ENCODE results near the gene PDXP. TPM values are rescaled to one million over a fixed set of nuclear protein-coding genes. Genes with fewer than 3 reads are reported as not detected.

Gene PDXP
- total and polyA plus RNA-seq, 8 donors = 3.6 to 16.3 (median 5.4) TPM

DNA sequence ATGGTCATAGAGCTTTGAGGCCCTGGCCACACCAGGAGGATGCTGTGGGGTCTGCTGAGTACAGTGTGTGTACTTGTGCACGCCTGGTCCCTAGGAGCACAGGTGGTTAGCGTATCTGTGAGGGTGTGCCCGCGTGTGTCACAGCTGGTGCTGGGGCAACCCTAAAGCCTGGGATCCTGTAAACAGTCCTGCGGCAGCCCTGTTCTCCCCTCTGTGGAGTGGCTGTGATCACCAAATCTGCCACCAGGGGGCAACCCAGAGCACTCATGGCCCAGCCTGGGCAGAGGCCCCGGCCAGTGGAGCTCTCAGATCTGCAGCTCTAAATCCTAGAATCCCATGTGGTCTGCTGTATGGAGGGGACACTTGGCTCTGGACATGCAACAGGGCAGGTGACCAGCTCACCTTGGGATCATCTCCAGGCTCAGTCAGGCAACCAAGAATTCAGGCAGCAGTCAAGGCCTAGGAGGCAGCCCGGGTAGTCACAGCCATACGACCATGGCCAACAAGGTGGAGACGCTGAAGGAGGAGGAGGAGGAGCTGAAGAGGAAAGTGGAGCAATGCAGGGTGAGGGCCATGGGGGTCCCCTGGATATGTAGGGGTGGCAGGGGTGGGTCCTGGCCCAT lies 15.2 kb upstream of the PDXP start:
- intact Hi-C loops (cut with DNase I) = loop anchor here in 2 of 3 donors (5.0 to 10.0 kb wide), 2 partner anchors 39 to 151 kb away; no protein-coding TSS in a partner anchor
- TF ChIP-seq CTCF (IDR thresholded peaks at IDR 0.05) = peak; percentile 92 to 95 (median 93)
- Histone ChIP-seq H3K9me3 (no peaks in the 10 kb centered on the region), H3K27me3 (no peaks in the 10 kb centered on the region), H3K36me3 (no peaks in the 10 kb centered on the region), H3K4me3 (no peak overlapping the region), H3K4me1 (peaks cover 0 to 12% (median 5%) of the 10 kb centered on the region in 3 donors), H3K27ac (no peak overlapping the region)
- no peak for FAIRE-seq
- ATAC-seq = peak; percentile 72 to 84 (median 82)
- DNase-seq = peak; percentile 70 to 98 (median 90)
- 32 to 33% methylated on average over 9 of the region's 9 CpGs for WGBS, 2 donors

- no peak for TF ChIP-seq CTCF (IDR thresholded peaks at IDR 0.05)
- ATAC-seq = no peak
- peak in 1 of 6 donors; percentile 26 for DNase-seq
Measured at GRCh38 chr22:37647317-37647716, 11.2 kb upstream of the PDXP start.

DNA sequence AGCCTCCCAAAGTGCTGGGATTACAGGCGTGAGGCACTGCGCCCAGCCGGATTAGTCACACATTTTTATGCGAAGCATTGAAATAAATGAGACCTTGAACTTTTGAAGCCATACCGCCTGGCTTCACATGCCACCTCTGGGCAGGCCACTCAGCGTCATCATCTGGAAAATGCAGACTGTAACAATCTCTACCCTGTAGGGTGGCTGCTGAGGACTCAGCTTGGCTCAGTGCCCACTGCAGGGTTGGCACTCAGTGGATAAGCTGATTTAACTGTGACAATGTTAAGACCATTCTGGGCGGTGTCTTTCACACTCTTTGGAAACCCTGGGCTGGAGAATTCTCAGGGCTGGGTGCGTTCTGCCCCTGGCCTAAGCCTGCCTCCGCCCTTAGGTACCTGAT lies 10.6 kb upstream of the PDXP start:
- FAIRE-seq = no peak

More at GRCh38 chr22:37647317-37647716, 11.2 kb upstream of the PDXP start:
- H3K4me1 ChIP-seq = no peaks in the 10 kb centered on the region
- WGBS, 2 donors = 94 to 95% methylated on average over 9 of the region's 9 CpGs
- no peaks in the 10 kb centered on the region for H3K27me3 ChIP-seq
- H3K27ac ChIP-seq = peak overlapping the region in 3 of 4 donors; percentile 22 to 50 (median 34)
- no peak overlapping the region for H3K4me3 ChIP-seq
- H3K9me3 ChIP-seq = no peaks in the 10 kb centered on the region
- FAIRE-seq = no peak
- intact Hi-C loops (cut with DNase I) = loop anchor here in 1 of 3 donors (10.0 kb wide), 1 partner anchor 147 kb away; no protein-coding TSS in a partner anchor
- no peaks in the 10 kb centered on the region for H3K36me3 ChIP-seq

GRCh38 chr22:37650463-37651136 lies 7.9 kb upstream of the PDXP start:
- Histone ChIP-seq H3K4me3 (no peak overlapping the region), H3K36me3 (no peaks in the 10 kb centered on the region), H3K27ac (no peak overlapping the region), H3K4me1 (no peaks in the 10 kb centered on the region), H3K9me3 (no peaks in the 10 kb centered on the region), H3K27me3 (no peaks in the 10 kb centered on the region)
- WGBS, 2 donors = 92 to 97% methylated on average over 15 to 17 of the region's 17 CpGs
- intact Hi-C loops (cut with DNase I) = no loop called here
- ATAC-seq (no peak), FAIRE-seq (no peak), DNase-seq (no peak)
- TF ChIP-seq CTCF (IDR thresholded peaks at IDR 0.05) = no peak

More for the DNA sequence above, 10.6 kb upstream of the PDXP start:
- no peaks in the 10 kb centered on the region for H3K27me3 ChIP-seq
- H3K36me3 ChIP-seq = no peaks in the 10 kb centered on the region
- 56 to 64% methylated on average over 9 of the region's 9 CpGs for WGBS, 2 donors
- H3K27ac ChIP-seq = peak overlapping the region; percentile 22 to 50 (median 32)
- ATAC-seq (peak; percentile 62 to 83 (median 66)), DNase-seq (peak in 4 of 6 donors; percentile 69 to 79 (median 74))
- H3K4me1 ChIP-seq = no peaks in the 10 kb centered on the region
- intact Hi-C loops (cut with DNase I) = loop anchor here in 1 of 3 donors (10.0 kb wide), 1 partner anchor 147 kb away; no protein-coding TSS in a partner anchor
- no peak for TF ChIP-seq CTCF (IDR thresholded peaks at IDR 0.05)
- H3K9me3 ChIP-seq = no peaks in the 10 kb centered on the region
- H3K4me3 ChIP-seq = no peak overlapping the region

Data from pancreas (tissue), 10 donors.